OCI-LY3 (cell line): ENCODE results near the gene HECA.

Source experiments
- CTCF ChIP-seq: fragments of 200-600, 300-600 bp; sonication (generic); IDR thresholded peaks from 2 replicates; pipeline ENCODE4 v1.5.1; 2014; ENCODE audit warnings: antibody characterized with exemption, low read length, low read depth
- EZH2phosphoT487 ChIP-seq: fragments of 200-600 bp; shearing (Covaris generic); IDR thresholded peaks from 2 replicates; pipeline ENCODE4 v1.6.1; 2018; ENCODE audit warnings: antibody characterized with exemption, mixed run types, low read depth

- TF ChIP-seq CTCF (no peak), EZH2phosphoT487 (no peak)
Measured at GRCh38 chr6:139091826-139092225, 43.1 kb upstream of the HECA start.
